Fibroblast of peridontal ligament (primary cell): ENCODE results near the gene BST1.

Experiments
- DNase-seq: peaks from one replicate; pipeline ENCODE4 v3.0.0-alpha.2; 2010; ENCODE audit errors: extremely low read depth

Gene BST1

GRCh38 chr4:15702941-15703403, at the start of gene BST1:
BST1 (plus strand) TSS chr4:15703065; CDS start chr4:15703145, 80 bp downstream.
- DNase-seq = peak; percentile 65

GRCh38 chr4:15653420-15653819, 49.4 kb upstream of the BST1 start:
- no peak for DNase-seq

GRCh38 chr4:15653864-15654592, 48.8 kb upstream of the BST1 start:
- peak; percentile 65 for DNase-seq

- DNase-seq = no peak
Measured at GRCh38 chr4:15654593-15655222, 48.2 kb upstream of the BST1 start.

GRCh38 chr4:15655223-15656037, 47.4 kb upstream of the BST1 start, which contains the start of gene FBXL5:
FBXL5 (minus strand) TSS chr4:15655357; CDS start chr4:15655287, 70 bp downstream.
- peak; percentile 81 for DNase-seq

GRCh38 chr4:15656038-15656470, 46.8 kb upstream of the BST1 start:
- DNase-seq = no peak

GRCh38 chr4:15657366-15657765, 45.5 kb upstream of the BST1 start:
- peak; percentile 42 for DNase-seq

- DNase-seq = no peak
Measured at GRCh38 chr4:15658136-15658770, 44.6 kb upstream of the BST1 start.

- no peak for DNase-seq
Measured at GRCh38 chr4:15658781-15659180, 44.1 kb upstream of the BST1 start.

- peak; percentile 75 for DNase-seq
Measured at GRCh38 chr4:15659768-15660570, 42.9 kb upstream of the BST1 start.

GRCh38 chr4:15665753-15666365, 37.0 kb upstream of the BST1 start:
- DNase-seq = no peak

GRCh38 chr4:15667006-15667405, 35.9 kb upstream of the BST1 start:
- DNase-seq = no peak

GRCh38 chr4:15668566-15669435, 34.1 kb upstream of the BST1 start:
- DNase-seq = no peak

GRCh38 chr4:15670576-15670975, 32.3 kb upstream of the BST1 start:
- DNase-seq = no peak

GRCh38 chr4:15672101-15672500, 30.8 kb upstream of the BST1 start:
- no peak for DNase-seq

- no peak for DNase-seq
Measured at GRCh38 chr4:15673337-15673736, 29.5 kb upstream of the BST1 start.

GRCh38 chr4:15674046-15674445, 28.8 kb upstream of the BST1 start:
- no peak for DNase-seq

- no peak for DNase-seq
Measured at GRCh38 chr4:15674926-15675325, 27.9 kb upstream of the BST1 start.

GRCh38 chr4:15675356-15675755, 27.5 kb upstream of the BST1 start:
- no peak for DNase-seq

GRCh38 chr4:15676039-15676438, 26.8 kb upstream of the BST1 start:
- DNase-seq = no peak
